Right lobe of liver (tissue), 4 donors: ENCODE measurements around the gene SIL1.

Experiments
- CTCF ChIP-seq, 4 donors: fragments of 200-600 bp in 3 of 4; fragments of 450-650 bp in 1 of 4; IDR thresholded peaks; one replicate each; pipeline versions ENCODE4 v1.5.1 to v1.8.0; 2016 to 2022; ENCODE audit warnings: antibody characterized with exemption in 4 of 4, mild to moderate bottlenecking in 2 of 4
- POLR2A ChIP-seq: fragments of 450-650 bp; IDR thresholded peaks from one replicate; pipeline ENCODE4 v1.6.1; 2017; ENCODE audit warnings: antibody characterized with exemption, mild to moderate bottlenecking
- donor health status: DM: no; HTN: no; CAD: no.
- donor health status: DM: no; HTN: no; CAD: no.
- donor health status: DM: no; HTN: yes; CAD: no.

GRCh38 chr5:138998521-138998920, 199.6 kb downstream of the SIL1 start:
- TF ChIP-seq CTCF (IDR thresholded peaks at IDR 0.05) (no peak), POLR2A (no peak)
